IMR-90 (cell line): ENCODE measurements around the gene KAT7. TPM values are rescaled to one million over a fixed set of nuclear protein-coding genes. Genes with fewer than 3 reads are reported as not detected.

Experiments
- ATAC-seq: fragments of 200-7000 bp; cut with Tn5 transposase; 2 replicates; pipeline ENCODE4 v1.9.1; 2020; ENCODE audit warnings: low read depth, mild to moderate bottlenecking, moderate library complexity
- BruUV-seq: library from RNA; stranded (reverse); fragments of 400-500 nt; replicated peaks from 2 replicates; lab custom pipeline; 2021; lab: Mats Ljungman, UMichigan
- CTCF ChIA-PET: fragments of 300-600 bp; formaldehyde crosslinking; extraction: SDS; loops from one replicate; lab custom pipeline; 2021; ENCODE audit warnings: antibody characterized with exemption; lab: Yijun Ruan, JAX
- POLR2A ChIA-PET: fragments of 300-600 bp; sonication (Branson Sonifier 250); formaldehyde crosslinking; loops from one replicate; lab custom pipeline; 2022; ENCODE audit warnings: antibody characterized with exemption; ENCODE audit not compliant: unreplicated experiment; lab: Charles Lee
- DNase-seq: peaks from one replicate; pipeline ENCODE4 v3.0.0; 2013
- H2AFZ ChIP-seq: replicated peaks from 2 replicates; pipeline ENCODE3; 2013; ENCODE audit warnings: low read length, mild to moderate bottlenecking; ENCODE audit not compliant: poor library complexity
- H2AK5ac ChIP-seq: 2 replicates; pipeline ENCODE4 v1.6.1; 2013; ENCODE audit warnings: low read depth, low read length, inconsistent platforms
- H2AK9ac ChIP-seq: replicated peaks from 2 replicates; pipeline ENCODE3; 2013; ENCODE audit warnings: mild to moderate bottlenecking, low read depth, low read length, moderate library complexity; ENCODE audit not compliant: poor library complexity
- H2BK120ac ChIP-seq: 2 replicates; pipeline ENCODE4 v1.6.1; 2013; ENCODE audit warnings: low read depth, low read length, inconsistent platforms
- H2BK15ac ChIP-seq: 3 replicates; pipeline ENCODE4 v1.6.1; 2013; ENCODE audit warnings: low read depth, low read length, inconsistent platforms
- H2BK20ac ChIP-seq: 2 replicates; pipeline ENCODE4 v1.6.1; 2013; ENCODE audit warnings: low read depth, mild to moderate bottlenecking, inconsistent platforms, low read length, moderate library complexity
- H2BK5ac ChIP-seq: 2 replicates; pipeline ENCODE4 v1.6.1; 2013; ENCODE audit warnings: mild to moderate bottlenecking, low read depth, low read length, inconsistent platforms; ENCODE audit not compliant: poor library complexity, severe bottlenecking
- H3K14ac ChIP-seq: replicated peaks from 2 replicates; pipeline ENCODE4 v1.6.1; 2013; ENCODE audit warnings: low read depth, low read length, inconsistent platforms
- H3K18ac ChIP-seq: 2 replicates; pipeline ENCODE4 v1.6.1; 2013; ENCODE audit warnings: low read depth, low read length, control low read depth
- H3K23ac ChIP-seq: 2 replicates; pipeline ENCODE4 v1.6.1; 2013; ENCODE audit warnings: low read depth, low read length, inconsistent platforms
- H3K27ac ChIP-seq: 2 replicates; pipeline ENCODE4 v1.5.1; 2013; ENCODE audit warnings: mild to moderate bottlenecking, control low read depth, low read length; ENCODE audit not compliant: insufficient read depth
- H3K27me3 ChIP-seq: 2 replicates; pipeline ENCODE4 v1.6.1; 2013; ENCODE audit warnings: low read length; ENCODE audit not compliant: control insufficient read depth, insufficient read depth
- H3K36me3 ChIP-seq: 2 replicates; pipeline ENCODE4 v1.6.1; 2013; ENCODE audit warnings: low read length, mixed read lengths; ENCODE audit not compliant: control insufficient read depth, insufficient read depth
- H3K4ac ChIP-seq: 2 replicates; pipeline ENCODE4 v1.6.1; 2013; ENCODE audit warnings: low read depth, low read length, inconsistent platforms
- H3K4me1 ChIP-seq: 2 replicates; pipeline ENCODE4 v1.6.1; 2013; ENCODE audit warnings: low read length, mixed read lengths; ENCODE audit not compliant: control insufficient read depth, insufficient read depth
- H3K4me2 ChIP-seq: 2 replicates; pipeline ENCODE4 v1.6.1; 2013; ENCODE audit warnings: low read depth, mild to moderate bottlenecking, control low read depth, low read length, moderate library complexity
- H3K4me3 ChIP-seq: 2 replicates; pipeline ENCODE4 v1.5.1; 2013; ENCODE audit warnings: low read depth, mild to moderate bottlenecking, control low read depth, low read length, moderate library complexity; ENCODE audit not compliant: insufficient read depth
- H3K56ac ChIP-seq: 2 replicates; pipeline ENCODE4 v1.6.1; 2013; ENCODE audit warnings: low read length, inconsistent platforms; ENCODE audit not compliant: insufficient read depth; ENCODE audit errors: extremely low read depth
- H3K79me1 ChIP-seq, 2 experiments: 2 replicates each; pipeline ENCODE4 v1.6.1; 2013; ENCODE audit warnings: low read length in 2 of 2, inconsistent platforms in 1 of 2, low read depth in 1 of 2
- H3K9ac ChIP-seq: 2 replicates; pipeline ENCODE4 v1.6.1; 2013; ENCODE audit warnings: low read depth, low read length, control low read depth
- H3K9me1 ChIP-seq: 2 replicates; pipeline ENCODE4 v1.6.1; 2013; ENCODE audit warnings: low read length, inconsistent platforms; ENCODE audit not compliant: insufficient read depth
- H3K9me3 ChIP-seq: 2 replicates; pipeline ENCODE4 v1.6.1; 2013; ENCODE audit warnings: low read length; ENCODE audit not compliant: control insufficient read depth, insufficient read depth
- H4K20me1 ChIP-seq: 2 replicates; pipeline ENCODE4 v1.6.1; 2013; ENCODE audit warnings: low read length, inconsistent platforms; ENCODE audit not compliant: insufficient read depth
- H4K5ac ChIP-seq: 2 replicates; pipeline ENCODE4 v1.6.1; 2013; ENCODE audit warnings: mild to moderate bottlenecking, low read depth, low read length, control low read depth
- H4K8ac ChIP-seq, 2 experiments: 2 replicates each; pipeline ENCODE4 v1.6.1; 2013; ENCODE audit warnings: low read depth in 2 of 2, low read length in 2 of 2, control low read depth in 1 of 2, inconsistent platforms in 1 of 2
- H4K91ac ChIP-seq: 2 replicates; pipeline ENCODE4 v1.6.1; 2013; ENCODE audit warnings: low read depth, low read length, inconsistent platforms; ENCODE audit not compliant: insufficient read depth
- CEBPB ChIP-seq: IDR thresholded peaks from 2 replicates; pipeline ENCODE4 v1.6.1; 2012; ENCODE audit warnings: low read depth, low read length, improper control_type of control experiment
- FOS ChIP-seq: fragments of 150-350 bp; IDR thresholded peaks from 2 replicates; pipeline ENCODE4 v1.6.1; 2016; ENCODE audit warnings: low read depth, low read length
- MAFK ChIP-seq: IDR thresholded peaks from 2 replicates; pipeline ENCODE4 v1.6.1; 2012; ENCODE audit warnings: low read depth, low read length, improper control_type of control experiment
- RFX5 ChIP-seq: IDR thresholded peaks from 2 replicates; pipeline ENCODE4 v1.8.0; 2012; ENCODE audit warnings: low read depth, mild to moderate bottlenecking, low read length, moderate library complexity
- SMC3 ChIP-seq: fragments of 150-350 bp; IDR thresholded peaks from 2 replicates; pipeline ENCODE4 v1.6.1; 2016; ENCODE audit warnings: low read depth, mild to moderate bottlenecking, antibody characterized with exemption, low read length, moderate library complexity
- WGBS, 2 experiments: methylation state at CpG; one replicate each; pipeline versions ENCODE4 v1.1.5 to v1.1.7; 2013; ENCODE audit warnings: missing lambda C conversion rate in 2 of 2; ENCODE audit not compliant: insufficient read length in 1 of 2; ENCODE audit errors: extremely low coverage in 2 of 2; 5-methylcytosine and 5-hydroxymethylcytosine counted together
- dilution Hi-C: fragments of 300-500 bp; cut with HindIII; formaldehyde crosslinking; loops from one replicate; pipeline ENCODE4 v1.14.3; 2018; ENCODE audit warnings: low sequenced_read_pairs; ENCODE audit not compliant: unreplicated experiment
- in situ Hi-C: fragments of 300-500 bp; cut with MboI; formaldehyde crosslinking; loops from 3 replicates; pipeline ENCODE4 v1.14.3; 2019; ENCODE audit warnings: low sequenced_read_pairs, inconsistent platforms, mixed read lengths
- intact Hi-C: fragments of 100-400 bp; cut with micrococcal nuclease; formaldehyde crosslinking; loops from 2 replicates; pipeline ENCODE4 v1.10.0; 2022
- polyA plus RNA-seq, 3 experiments: library from polyadenylated mRNA; depleted of rRNA; stranded (reverse); fragments of >200 nt; gene quantifications; 2 replicates each; pipeline ENCODE4 v1.2.3, GENCODE V29; 2012; ENCODE audit warnings: low replicate concordance in 1 of 3
- total RNA-seq: library from RNA; depleted of rRNA; stranded (reverse); fragments of >200 nt; gene quantifications from 2 replicates; pipeline ENCODE4 v1.2.3, GENCODE V29; 2012

Gene KAT7
- total and polyA plus RNA-seq, 2 of the 4 experiments (the other 2 are of a cell fraction) = 16.9 to 21.9 TPM

DNA sequence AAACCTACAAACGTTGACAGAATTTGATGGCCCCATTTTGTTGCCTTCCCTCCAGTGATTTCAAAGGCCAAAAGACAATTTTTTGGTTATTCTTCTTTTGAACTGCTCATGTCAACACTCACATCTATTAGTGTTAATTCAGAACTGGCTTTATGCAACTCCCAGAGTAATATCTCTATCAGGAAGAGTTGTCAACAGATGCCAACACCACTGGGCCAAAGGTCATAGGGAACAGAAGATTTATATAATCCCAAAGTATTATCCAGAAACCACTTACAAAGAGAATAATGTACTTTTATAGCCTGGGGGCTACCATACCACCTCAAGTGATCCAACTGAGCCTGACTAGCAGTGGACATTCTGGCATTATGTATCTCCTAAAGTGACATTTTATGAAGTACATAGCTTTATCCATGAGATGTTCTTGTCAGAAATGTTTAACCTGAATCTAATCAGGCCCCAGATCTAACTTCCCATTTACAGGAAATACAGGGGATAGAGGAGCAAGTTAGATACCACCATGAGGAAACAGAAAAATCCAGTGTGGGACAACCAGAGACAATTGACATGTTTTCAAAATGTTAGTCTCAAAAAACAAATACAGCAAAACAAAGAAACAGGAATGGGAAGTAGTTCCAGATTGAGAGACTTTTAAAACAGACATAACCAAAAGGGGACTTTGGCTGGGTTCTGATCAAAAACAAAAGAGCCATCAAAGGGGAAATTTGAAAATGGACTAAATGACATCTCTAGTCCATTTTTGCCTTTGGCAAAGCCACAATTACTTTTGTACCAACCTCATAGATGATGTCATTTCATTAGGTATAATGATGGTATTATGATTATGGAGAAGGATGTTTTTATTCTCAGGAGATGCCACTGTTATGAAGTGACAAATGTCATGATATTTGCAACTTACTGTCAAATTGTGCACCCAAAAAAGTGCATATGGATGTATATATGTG is 43.0 kb upstream of the KAT7 start:
- no TSS peak for BruUV-seq
- no peak overlapping the region for H3K4ac ChIP-seq
- in situ Hi-C loops = no loop called here

More for the DNA sequence above, 43.0 kb upstream of the KAT7 start:
- no CpG with 5 or more reads among the region's 1 CpG for WGBS, 2 experiments
- Histone ChIP-seq H2AK5ac (no peak overlapping the region), H3K14ac (no peak overlapping the region), H3K79me1 (no peaks in the 10 kb centered on the region), H2BK5ac (no peak overlapping the region), H3K23ac (no peak overlapping the region), H3K9me3 (no peaks in the 10 kb centered on the region), H2BK120ac (no peak overlapping the region), H3K56ac (no peak overlapping the region), H4K8ac (no peak overlapping the region), H2AFZ (no peak overlapping the region), H3K9ac (no peak overlapping the region), H3K4me1 (peaks cover 4% of the 10 kb centered on the region), H4K20me1 (no peaks in the 10 kb centered on the region), H4K5ac (no peak overlapping the region), H3K27ac (no peak overlapping the region), H3K9me1 (0 out of 2 replicates have a peak, but pooled peaks cover 3% of the 10 kb centered on the region), H3K4me3 (no peak overlapping the region), H2AK9ac (no peak overlapping the region), H3K36me3 (no peaks in the 10 kb centered on the region), H4K91ac (no peak overlapping the region), H3K4me2 (no peak overlapping the region), H2BK20ac (no peak overlapping the region), H3K27me3 (no peaks in the 10 kb centered on the region), H2BK15ac (no peak overlapping the region), H3K18ac (no peak overlapping the region)
- ChIA-PET POLR2A (no interaction called here), CTCF (no interaction called here)
- no peak for ATAC-seq
- intact Hi-C loops (no loop called here), dilution Hi-C loops (no loop called here)
- TF ChIP-seq FOS (no peak), MAFK (no peak), RFX5 (no peak), SMC3 (no peak), CEBPB (no peak)
- no peak for DNase-seq
